Measurements from ENCODE around the gene IDH1.

DNA sequence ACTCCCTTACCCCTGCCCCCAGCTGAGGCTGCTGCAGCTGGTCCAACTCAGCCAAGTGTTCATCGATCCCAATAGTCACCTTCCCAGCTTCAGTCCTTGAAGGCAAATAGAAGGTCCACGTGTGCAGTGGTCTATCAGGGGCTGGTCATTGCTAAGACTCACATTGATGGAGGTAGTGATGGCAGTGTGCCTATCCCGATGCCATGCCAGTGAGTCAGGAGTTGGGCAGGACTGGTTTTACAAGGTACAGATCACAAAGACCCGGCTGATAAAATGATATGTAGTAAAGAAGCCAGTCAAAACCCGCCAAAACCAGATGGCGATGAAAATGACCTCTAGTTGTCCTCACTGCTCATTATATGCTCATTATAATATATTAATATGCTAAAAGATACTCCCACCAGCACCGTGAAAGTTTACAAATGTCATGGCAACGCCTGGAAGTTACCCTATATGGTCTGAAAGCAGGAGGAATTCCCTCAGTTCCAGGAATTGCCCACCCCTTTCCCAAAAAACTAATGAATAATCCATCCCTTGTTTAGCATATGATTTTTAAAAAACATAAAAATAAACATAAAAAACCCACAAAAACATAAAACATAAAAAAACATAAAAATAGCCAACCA lies 62.1 kb downstream of the IDH1 start:
- TF ChIP-seq POLR2A (IDR thresholded peaks at IDR 0.05) (no peak), CTCF (IDR thresholded peaks at IDR 0.05) (no peak)

Data from lower leg skin (tissue), 3 donors.